Smooth muscle cell (in vitro differentiated cells): ENCODE data around the gene TMEM201. TPM values are rescaled to one million over a fixed set of nuclear protein-coding genes. Genes with fewer than 3 reads are reported as not detected.

Experiments used
- DNase-seq: peaks from one replicate; lab custom pipeline; 2025; ENCODE audit not compliant: unreplicated experiment; lab: John Stamatoyannopoulos, UW
- H2AFZ ChIP-seq: fragments of 200-600 bp; sonication (generic); 2 replicates; pipeline ENCODE4 v1.6.0; 2016; ENCODE audit warnings: antibody characterized with exemption, low read depth, mild to moderate bottlenecking
- H3F3A ChIP-seq: fragments of 200-600 bp; sonication (generic); 2 replicates; pipeline ENCODE4 v1.6.0; 2017; ENCODE audit warnings: antibody characterized with exemption, low read depth
- H3K27ac ChIP-seq: fragments of 200-600 bp; sonication (generic); 2 replicates; pipeline ENCODE4 v1.5.1; 2016; ENCODE audit warnings: low read depth, mild to moderate bottlenecking
- H3K27me3 ChIP-seq: fragments of 200-600 bp; sonication (generic); 2 replicates; pipeline ENCODE4 v1.6.1; 2016; ENCODE audit warnings: low read depth, mild to moderate bottlenecking
- H3K36me3 ChIP-seq: fragments of 200-600 bp; sonication (generic); 2 replicates; pipeline ENCODE4 v1.5.1; 2016; ENCODE audit warnings: low read depth
- H3K4me1 ChIP-seq: fragments of 200-600 bp; sonication (generic); 2 replicates; pipeline ENCODE4 v1.5.1; 2016; ENCODE audit warnings: low read depth
- H3K4me2 ChIP-seq: fragments of 200-600 bp; sonication (generic); 2 replicates; pipeline ENCODE4 v1.6.0; 2016; ENCODE audit warnings: mild to moderate bottlenecking
- H3K4me3 ChIP-seq: fragments of 200-600 bp; sonication (generic); 2 replicates; pipeline ENCODE4 v1.5.1; 2016; ENCODE audit warnings: mild to moderate bottlenecking
- H3K79me2 ChIP-seq: fragments of 200-600 bp; sonication (generic); 2 replicates; pipeline ENCODE4 v1.6.0; 2016; ENCODE audit warnings: low read depth, mild to moderate bottlenecking
- H3K9ac ChIP-seq: fragments of 200-600 bp; sonication (generic); 2 replicates; pipeline ENCODE4 v1.6.0; 2016; ENCODE audit warnings: low read depth
- H3K9me3 ChIP-seq: fragments of 200-600 bp; sonication (generic); replicated peaks from 2 replicates; pipeline ENCODE4 v1.5.1; 2016; ENCODE audit warnings: low read depth
- H4K20me1 ChIP-seq: fragments of 200-600 bp; sonication (generic); 2 replicates; pipeline ENCODE4 v1.6.0; 2016; ENCODE audit warnings: low read depth
- WGBS: methylation state at CpG from one replicate; pipeline ENCODE4 v1.1.7; 2016; ENCODE audit warnings: low lambda C conversion rate; 5-methylcytosine and 5-hydroxymethylcytosine counted together
- polyA plus RNA-seq: library from polyadenylated mRNA; unstranded; fragments of >200 nt; fragmentation: Nextera tagmentation; extraction: Ambion mirVana; gene quantifications from 2 replicates; pipeline ENCODE4 v1.2.1, GENCODE V29; 2016
- total RNA-seq: library from RNA; depleted of rRNA; stranded (reverse); fragments of >200 nt; gene quantifications from 2 replicates; pipeline ENCODE4 v1.2.3, GENCODE V29; 2014
- TF ChIP-seq, protein P1 (sequence below): fragments of 200-600 bp; sonication (generic); IDR thresholded peaks from 2 replicates; pipeline ENCODE4 v1.5.1; 2017; ENCODE audit warnings: borderline replicate concordance, mild to moderate bottlenecking, antibody characterized with exemption; ENCODE audit not compliant: insufficient read depth, poor library complexity, severe bottlenecking

The TMEM201 gene
- total and polyA plus RNA-seq, 2 experiments from 2014 or later: 2.4 to 8.8 TPM

GRCh38 chr1:9663257-9663656 is 74.5 kb downstream of the TMEM201 start:
- TF ChIP-seq, protein P1, sequence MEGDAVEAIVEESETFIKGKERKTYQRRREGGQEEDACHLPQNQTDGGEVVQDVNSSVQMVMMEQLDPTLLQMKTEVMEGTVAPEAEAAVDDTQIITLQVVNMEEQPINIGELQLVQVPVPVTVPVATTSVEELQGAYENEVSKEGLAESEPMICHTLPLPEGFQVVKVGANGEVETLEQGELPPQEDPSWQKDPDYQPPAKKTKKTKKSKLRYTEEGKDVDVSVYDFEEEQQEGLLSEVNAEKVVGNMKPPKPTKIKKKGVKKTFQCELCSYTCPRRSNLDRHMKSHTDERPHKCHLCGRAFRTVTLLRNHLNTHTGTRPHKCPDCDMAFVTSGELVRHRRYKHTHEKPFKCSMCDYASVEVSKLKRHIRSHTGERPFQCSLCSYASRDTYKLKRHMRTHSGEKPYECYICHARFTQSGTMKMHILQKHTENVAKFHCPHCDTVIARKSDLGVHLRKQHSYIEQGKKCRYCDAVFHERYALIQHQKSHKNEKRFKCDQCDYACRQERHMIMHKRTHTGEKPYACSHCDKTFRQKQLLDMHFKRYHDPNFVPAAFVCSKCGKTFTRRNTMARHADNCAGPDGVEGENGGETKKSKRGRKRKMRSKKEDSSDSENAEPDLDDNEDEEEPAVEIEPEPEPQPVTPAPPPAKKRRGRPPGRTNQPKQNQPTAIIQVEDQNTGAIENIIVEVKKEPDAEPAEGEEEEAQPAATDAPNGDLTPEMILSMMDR: no peak
- 97% methylated on average over 6 of the region's 6 CpGs for WGBS
- H4K20me1 ChIP-seq: no peaks in the 10 kb centered on the region
- H3K4me3 ChIP-seq: no peak overlapping the region
- no peaks in the 10 kb centered on the region for H3K27me3 ChIP-seq
- no peak overlapping the region for H2AFZ ChIP-seq
- H3K4me2 ChIP-seq: no peak overlapping the region
- H3F3A ChIP-seq: no peaks in the 10 kb centered on the region
- no peaks in the 10 kb centered on the region for H3K9me3 ChIP-seq
- no peaks in the 10 kb centered on the region for H3K4me1 ChIP-seq
- no peak overlapping the region for H3K9ac ChIP-seq
- no peak for DNase-seq
- H3K27ac ChIP-seq: no peak overlapping the region
- no peaks in the 10 kb centered on the region for H3K79me2 ChIP-seq
- no peaks in the 10 kb centered on the region for H3K36me3 ChIP-seq

Other genes starting within 250 kb of the TMEM201 start
- 5.5 and 7.1 TPM in 2 replicates for gene SLC25A33, start 49.4 kb upstream of the TMEM201 start, total RNA-seq
- 3.9 and 5.4 TPM in 2 replicates for gene SLC25A33, start 49.4 kb upstream of the TMEM201 start, polyA plus RNA-seq
- gene PIK3CD, start 62.8 kb downstream of the TMEM201 start, total RNA-seq: 4.1 and 4.9 TPM in 2 replicates
- 3.9 and 7.1 TPM in 2 replicates for gene PIK3CD, start 62.8 kb downstream of the TMEM201 start, polyA plus RNA-seq
- gene CLSTN1, start 235.1 kb downstream of the TMEM201 start, total RNA-seq: 45.4 and 51.3 TPM in 2 replicates
- gene CLSTN1, start 235.1 kb downstream of the TMEM201 start, polyA plus RNA-seq: 83.5 and 90.8 TPM in 2 replicates